NT2/D1 (cell line): ENCODE data around the gene B4GALT7.

Experiments
- SUZ12 ChIP-seq: IDR thresholded peaks from 2 replicates; pipeline ENCODE4 v1.6.1; 2011; ENCODE audit not compliant: insufficient read length, insufficient read depth; ENCODE audit errors: extremely low read depth
- YY1 ChIP-seq: IDR thresholded peaks from 2 replicates; pipeline ENCODE4 v1.6.1; 2011; ENCODE audit not compliant: insufficient read length, insufficient read depth
- ZNF274 ChIP-seq: IDR thresholded peaks from 2 replicates; pipeline ENCODE4 v1.6.1; 2011; ENCODE audit warnings: mild to moderate bottlenecking, low read depth, low read length

- TF ChIP-seq ZNF274 (no peak), YY1 (no peak), SUZ12 (no peak)
Observed at GRCh38 chr5:177578316-177578715, 21.6 kb upstream of the B4GALT7 start.
